DMS153 treated with DMSO at 0.1 percent for 48 hours (cell line): ENCODE data around the gene HYI.

Experiments used
- DNase-seq: peaks from one replicate; lab custom pipeline; 2025; ENCODE audit not compliant: unreplicated experiment; lab: John Stamatoyannopoulos, UW

The HYI gene

GRCh38 chr1:43402089-43402865, 51.5 kb downstream of the HYI start:
- DNase-seq, result no peak
